Iris pigment epithelial cell (primary cell): ENCODE measurements around the gene METTL22.

Experiments used
- DNase-seq: peaks from one replicate; pipeline ENCODE4 v3.0.0-alpha.2; 2011; ENCODE audit warnings: low read depth

Gene METTL22

GRCh38 chr16:8632675-8633182 lies 11.2 kb downstream of the METTL22 start:
- DNase-seq: no peak

GRCh38 chr16:8634991-8635736 lies 13.7 kb downstream of the METTL22 start:
- DNase-seq: peak; percentile 45

DNA sequence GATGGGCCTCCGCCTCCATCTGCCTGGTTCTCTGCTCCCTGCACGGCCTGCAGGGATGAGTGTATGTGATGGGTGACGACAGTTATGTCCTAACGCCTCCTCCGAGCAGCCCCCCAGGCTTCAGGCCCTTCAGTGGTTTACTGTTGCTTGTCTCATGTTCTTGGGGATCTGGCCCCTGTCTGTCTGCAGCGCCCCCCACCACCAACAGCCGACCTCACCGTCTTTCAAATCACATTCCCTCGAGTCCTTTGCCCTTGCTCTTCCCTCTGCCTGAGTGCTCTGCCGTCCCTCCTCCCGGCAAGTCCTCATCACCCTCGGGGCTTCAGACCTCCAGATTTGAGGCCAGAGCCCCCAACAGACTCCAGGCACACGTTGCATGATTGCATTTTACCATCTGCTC lies 18.2 kb downstream of the METTL22 start:
- no peak for DNase-seq

- no peak for DNase-seq
These were observed 20.2 kb downstream of the METTL22 start for GRCh38 chr16:8641671-8642070.

DNA sequence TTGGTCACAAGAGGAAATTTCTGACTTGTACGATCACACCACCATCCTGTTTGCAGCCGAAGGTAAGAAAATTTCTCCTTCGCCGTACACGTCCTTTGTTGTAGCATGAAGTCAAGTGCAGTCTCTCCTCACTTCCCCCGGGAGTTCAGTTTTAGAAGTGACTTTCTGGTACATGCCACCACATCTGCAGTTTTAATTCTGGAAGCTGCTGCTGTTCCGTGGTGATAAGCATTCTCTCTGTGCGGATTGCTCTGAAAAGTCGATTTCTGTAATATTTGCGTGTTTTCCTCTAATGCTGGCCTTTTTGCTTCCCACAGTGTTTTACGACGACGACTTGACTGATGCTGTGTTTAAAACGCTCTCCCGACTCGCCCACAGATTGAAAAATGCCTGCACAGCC lies 20.6 kb downstream of the METTL22 start:
- no peak for DNase-seq

DNA sequence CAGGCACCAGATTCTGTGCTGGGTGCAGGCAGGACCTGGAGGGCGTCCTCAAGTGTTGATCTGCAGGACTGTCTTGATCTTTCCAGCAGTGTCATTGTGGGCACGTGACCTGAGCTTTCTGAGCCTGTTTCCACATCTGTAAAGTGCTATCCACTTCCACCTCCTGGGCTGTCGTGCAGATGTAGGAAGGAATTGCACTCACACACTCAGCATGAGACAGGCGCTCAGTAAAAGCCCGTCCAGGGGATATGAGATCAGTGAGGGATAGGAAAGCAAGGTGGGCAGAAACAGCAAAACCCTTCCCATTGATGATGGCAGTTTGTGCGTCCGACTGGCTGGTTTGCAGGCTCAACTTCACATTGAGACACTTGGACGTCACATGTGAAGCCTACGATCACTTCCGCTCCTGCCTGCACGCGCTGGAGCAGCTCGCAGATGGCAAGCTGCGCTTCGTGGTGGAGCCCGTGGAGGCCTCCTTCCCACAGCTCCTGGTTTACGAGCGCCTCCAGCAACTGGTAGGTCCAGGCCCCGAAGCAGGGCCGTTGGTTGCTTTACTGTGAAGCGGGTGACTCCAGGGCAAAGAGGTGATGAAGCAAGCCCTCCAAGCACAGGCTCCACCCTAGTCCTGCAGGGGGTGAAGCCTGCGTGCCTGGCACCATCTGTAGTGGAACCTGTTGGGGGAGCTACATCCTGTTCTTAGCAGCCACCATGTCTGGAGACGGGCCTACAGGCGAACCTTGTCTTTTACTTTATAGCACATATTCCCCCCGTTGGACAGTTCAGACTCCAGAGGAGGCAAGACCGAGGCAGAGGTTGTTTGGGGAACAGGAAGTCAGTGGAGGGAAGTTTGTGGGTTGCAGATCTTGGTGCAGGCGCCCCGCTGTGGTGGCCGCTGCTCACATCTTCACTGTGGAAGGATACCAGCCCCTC lies 23.0 kb downstream of the METTL22 start:
- no peak for DNase-seq

DNA sequence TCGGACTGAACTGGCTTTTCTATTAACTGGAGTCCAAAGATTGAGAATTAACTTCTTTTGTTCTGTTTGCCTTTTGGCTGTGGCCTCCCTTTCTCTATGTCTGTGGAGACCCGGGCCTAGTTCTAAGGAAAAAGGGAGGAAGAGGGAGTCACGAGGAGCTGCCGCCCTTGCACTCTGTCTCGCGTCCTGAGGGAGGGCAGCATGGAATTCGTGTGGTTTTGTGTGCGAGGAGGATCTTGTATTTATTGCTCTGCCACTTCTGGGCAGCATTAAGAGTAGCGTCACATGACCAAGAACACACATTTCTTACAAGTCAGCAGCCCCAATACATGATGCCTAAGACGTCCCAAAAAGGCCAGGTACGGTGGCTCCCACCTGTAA lies 23.6 kb downstream of the METTL22 start:
- no peak for DNase-seq

DNA sequence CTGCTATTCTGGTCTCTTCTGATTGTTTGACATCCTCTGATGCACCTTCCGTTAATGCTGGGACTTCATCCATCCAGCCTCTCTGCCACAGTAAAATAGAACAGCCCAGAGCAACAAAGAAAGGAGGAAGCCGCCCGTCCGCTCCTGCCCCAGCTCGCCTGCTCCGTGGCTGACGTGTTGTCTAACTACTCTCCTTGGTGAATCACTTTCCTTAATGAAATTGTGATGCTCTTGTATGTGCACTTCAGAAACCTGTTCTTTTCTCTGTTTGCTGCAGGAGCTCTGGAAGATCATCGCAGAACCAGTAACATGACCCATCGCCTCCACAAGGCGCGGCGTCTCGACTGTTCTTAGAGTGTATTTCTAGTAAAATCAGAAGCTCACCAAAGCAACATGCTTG lies 24.3 kb downstream of the METTL22 start:
- DNase-seq: no peak

DNA sequence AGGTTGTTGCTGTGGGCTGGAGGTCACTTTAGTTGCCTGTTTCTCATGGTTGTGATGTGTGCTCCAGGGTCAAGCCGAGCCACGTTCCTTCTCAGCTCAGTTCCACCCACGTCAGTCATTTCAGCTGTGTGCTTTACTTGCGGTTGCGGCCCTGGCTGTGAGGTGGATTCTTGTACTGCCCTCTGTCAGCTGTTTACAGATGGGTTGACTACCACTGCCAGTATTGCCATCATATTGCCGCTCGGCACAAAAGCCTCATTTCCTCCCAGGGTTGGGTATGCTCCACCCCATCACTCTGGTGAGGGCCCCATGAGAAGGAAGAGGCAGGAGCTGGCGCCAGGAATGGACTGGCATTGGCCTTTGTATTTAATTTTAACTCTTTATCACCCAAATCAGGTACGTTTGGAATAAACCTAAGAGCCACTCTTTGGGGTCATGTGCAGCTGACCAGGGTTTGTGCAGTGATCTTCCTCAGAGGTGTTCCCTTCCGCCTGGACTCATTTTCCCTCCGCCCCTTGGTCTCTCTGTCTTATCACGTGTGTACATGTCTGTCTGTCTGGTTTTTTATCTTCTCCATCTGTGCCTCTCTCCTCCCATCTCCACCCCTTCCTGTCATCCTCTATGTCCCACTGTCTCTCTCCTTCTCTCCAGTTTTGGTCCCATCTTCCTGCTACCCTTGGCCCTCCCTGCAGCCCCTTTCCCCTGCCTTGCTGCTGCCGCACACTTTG lies 25.0 kb downstream of the METTL22 start:
- no peak for DNase-seq

DNA sequence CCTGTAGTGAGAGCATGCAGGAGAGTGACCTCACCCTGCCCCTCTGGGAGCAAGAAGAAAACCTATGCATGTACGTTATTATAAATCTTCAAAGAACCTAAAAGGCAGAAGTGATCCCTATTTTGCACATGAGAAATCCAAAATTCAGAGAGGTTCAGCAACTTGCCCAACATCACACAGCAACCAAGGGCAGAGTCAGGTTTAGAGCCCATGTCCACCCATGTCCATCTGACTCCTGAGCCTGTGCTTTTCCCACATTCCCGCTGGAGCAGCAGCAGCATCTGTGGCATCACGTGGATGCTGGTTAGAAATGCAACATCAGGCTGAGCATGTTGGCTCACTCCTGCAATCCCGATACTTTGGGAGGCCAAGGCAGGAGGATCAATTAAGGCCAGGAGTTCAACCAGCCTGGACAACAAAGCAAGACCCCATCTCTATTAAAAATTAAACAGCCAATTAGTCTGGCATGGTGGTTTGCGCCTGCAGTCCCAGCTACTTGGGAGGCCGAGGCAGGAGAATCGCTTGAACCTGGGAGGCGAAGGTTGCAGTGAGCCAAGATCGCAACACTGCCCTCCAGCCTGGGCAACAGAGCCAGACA lies 26.3 kb downstream of the METTL22 start:
- DNase-seq: no peak

DNA sequence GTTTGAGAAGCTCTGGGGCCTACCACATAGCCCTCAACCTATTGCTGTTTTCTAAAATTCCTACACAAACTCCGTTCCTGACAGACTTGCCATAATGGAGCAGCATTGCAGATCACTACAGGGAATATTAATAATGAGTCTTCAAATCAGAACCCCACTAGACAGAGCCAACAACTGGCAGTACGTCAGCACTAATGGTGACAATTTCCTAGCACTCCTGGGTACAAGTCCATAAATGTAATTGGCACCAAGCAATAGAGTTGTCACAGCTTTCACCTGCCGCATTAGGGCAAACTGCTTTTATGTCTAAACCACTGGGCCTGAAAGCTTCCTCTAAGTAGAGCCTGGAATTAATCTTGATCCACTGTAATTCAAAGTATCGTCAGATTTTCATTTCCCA lies 27.4 kb downstream of the METTL22 start:
- no peak for DNase-seq

DNA sequence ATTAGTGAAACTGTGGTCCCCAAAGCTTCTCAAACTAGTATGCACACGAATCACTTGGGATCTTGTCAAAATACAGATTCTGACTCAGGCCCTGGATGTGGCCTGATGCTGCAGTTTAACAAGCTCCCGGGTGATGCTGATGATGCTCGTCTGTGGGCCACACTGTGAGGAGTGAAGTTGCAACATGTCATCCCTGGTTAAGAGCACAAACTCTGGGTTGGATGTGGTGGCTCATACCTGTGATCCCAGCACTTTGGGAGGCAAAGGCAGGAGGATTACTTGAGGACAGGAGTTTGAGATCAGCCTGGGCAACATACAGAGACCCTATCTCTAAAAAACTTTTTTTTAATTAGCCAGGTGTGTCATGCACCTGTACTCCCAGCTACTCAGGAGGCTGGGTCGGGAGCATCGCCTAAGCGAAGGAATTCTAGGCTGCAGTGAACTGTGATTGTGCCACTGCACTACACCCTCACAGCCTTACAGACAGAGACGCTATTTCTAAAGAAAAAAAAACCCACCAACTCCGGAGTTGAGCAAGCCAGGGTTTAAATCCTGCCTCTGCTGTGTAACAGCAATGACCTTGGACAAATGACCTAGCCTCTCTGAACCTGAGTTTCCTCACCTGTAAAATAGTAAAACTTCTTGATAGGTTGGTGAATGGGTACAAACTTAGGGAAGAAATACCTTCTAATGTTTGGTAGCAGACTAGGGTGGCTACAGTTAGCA lies 28.5 kb downstream of the METTL22 start:
- DNase-seq: no peak

- peak; percentile 37 for DNase-seq
These were observed 30.5 kb downstream of the METTL22 start for GRCh38 chr16:8651958-8652357.

DNA sequence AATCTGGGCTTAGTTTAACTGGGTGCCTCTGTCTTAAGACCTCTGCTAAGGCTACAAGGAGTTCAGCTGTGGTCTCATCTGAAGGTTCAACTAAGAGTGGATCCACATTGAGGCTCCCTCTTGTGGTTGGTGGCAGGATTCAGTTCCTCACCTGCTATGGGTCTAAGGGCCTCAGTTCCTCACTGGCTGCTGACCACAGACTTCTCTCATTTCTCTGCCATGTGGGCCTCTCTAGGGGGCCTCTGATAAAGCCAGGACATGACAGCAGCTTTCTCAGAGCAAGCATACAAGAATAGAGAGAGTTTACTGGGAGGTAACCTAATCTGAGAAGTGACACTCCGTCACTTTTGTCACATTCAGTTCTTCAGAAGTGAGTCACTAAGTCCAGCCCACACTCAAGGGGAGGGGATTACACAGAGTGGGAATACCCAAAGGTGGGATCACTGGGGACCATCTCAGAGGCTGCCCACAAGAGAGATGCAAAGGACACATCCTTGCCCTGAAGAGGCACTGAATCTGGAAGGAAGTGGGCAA lies 33.8 kb downstream of the METTL22 start:
- peak; percentile 60 for DNase-seq

GRCh38 chr16:8656376-8656775 lies 34.9 kb downstream of the METTL22 start:
- DNase-seq: no peak

DNA sequence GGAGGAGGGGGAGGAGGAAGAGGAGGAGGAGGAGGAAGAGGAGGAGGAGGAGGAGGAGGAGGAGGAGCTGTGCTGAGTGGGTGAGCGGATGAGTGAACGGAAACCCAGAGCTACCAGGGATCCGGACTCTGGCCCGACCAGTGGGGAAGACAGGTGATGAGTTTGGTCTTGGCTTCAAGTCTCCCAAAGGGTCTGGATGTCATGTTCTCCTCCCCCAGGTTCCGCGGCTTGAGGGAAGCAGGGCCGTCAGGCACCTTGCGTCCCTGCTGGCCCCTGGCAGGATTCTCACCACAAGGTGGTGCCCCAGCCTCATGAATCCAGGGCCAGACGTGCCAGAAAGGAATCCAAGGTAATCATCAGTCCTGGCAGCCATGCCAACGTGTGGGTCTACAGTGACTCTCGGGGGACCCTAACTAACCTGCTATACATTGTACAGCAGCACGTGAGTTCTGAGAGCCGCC lies 39.4 kb downstream of the METTL22 start:
- DNase-seq: peak; percentile 53

GRCh38 chr16:8661703-8662102 lies 40.2 kb downstream of the METTL22 start:
- DNase-seq: no peak

DNA sequence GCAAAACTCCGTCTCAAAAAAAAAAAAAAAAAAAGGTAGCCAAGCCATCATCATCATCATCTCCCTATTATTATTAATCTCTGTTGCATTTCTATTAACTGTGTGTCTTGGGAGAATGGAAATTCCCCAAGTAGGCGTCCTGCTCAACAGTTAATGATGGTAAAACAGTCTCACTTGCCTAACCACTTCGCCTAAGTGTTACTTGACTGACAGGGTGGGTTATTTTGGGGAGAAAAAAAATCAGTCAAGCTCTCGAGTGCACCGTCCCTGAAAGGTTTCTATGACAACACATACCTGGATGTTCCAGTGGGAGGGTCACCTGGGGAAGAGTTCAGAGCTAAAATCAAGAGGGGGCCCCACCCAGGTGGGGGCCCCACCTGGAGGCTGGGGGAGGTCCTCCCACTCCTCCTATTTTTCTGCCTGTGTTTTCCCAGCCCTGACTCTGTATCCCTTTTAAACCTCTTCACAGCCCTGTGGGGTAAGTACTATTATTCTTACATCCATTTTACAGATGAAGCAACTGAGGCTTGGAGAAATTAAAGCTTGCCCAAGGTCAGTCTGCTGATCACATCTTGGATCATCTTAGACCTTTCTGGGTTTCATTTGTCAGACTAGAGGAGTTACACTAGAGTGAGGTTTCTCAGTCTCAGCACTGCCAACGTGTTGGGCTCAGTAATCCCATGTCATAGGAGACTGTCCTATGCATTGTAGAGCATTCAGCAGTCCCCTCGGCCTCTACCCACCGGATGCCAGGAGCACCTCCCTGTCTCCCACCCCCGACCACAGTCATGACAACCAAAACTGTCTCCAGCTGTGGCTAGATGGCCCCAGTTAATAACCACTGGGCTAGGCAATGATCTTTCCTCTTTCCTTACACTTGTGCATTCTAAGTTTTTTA lies 41.9 kb downstream of the METTL22 start:
- DNase-seq: no peak

GRCh38 chr16:8665529-8665928 lies 44.0 kb downstream of the METTL22 start:
- DNase-seq: no peak

DNA sequence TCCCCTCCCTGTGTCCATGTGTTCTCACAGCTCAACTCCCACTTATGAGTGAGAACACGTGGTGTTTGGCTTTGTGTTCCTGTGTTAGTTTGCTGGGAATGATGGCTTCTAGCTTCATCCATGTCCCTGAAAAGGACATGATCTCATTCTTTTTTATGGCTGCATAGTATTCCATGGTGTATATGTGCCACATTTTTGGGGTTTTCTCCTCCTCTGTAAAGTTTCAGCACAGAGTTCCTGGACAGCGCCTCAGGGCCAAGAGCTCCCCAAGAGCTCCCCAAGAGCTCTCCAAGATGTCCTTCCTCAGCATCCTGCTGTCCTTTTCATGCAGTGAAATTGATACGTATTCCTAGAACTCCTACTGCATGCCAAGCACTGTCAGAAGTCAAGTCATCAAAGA lies 46.0 kb downstream of the METTL22 start:
- no peak for DNase-seq
